GM18907 (cell line): ENCODE results near the gene TAPT1.
"Not testable (repeated sequence)": the region's sequence is repeated elsewhere in the genome, so short reads cannot be mapped to it uniquely, and the experiment has no call there.

Experiments used
- ATAC-seq: cut with Tn5 transposase; IDR thresholded peaks from one replicate; pipeline ENCODE4 v1.9.1; 2021; ENCODE audit warnings: mild to moderate bottlenecking, moderate library complexity; ENCODE audit not compliant: unreplicated experiment

Gene TAPT1

GRCh38 chr4:16225863-16226815 lies at the start of gene TAPT1:
TSS of gene TAPT1 (minus strand) at chr4:16226471. CDS start at chr4:16226457, 14 bp downstream.
- ATAC-seq: peak; percentile 71

GRCh38 chr4:16271411-16271810 lies 45.1 kb upstream of the TAPT1 start:
- no peak for ATAC-seq

DNA sequence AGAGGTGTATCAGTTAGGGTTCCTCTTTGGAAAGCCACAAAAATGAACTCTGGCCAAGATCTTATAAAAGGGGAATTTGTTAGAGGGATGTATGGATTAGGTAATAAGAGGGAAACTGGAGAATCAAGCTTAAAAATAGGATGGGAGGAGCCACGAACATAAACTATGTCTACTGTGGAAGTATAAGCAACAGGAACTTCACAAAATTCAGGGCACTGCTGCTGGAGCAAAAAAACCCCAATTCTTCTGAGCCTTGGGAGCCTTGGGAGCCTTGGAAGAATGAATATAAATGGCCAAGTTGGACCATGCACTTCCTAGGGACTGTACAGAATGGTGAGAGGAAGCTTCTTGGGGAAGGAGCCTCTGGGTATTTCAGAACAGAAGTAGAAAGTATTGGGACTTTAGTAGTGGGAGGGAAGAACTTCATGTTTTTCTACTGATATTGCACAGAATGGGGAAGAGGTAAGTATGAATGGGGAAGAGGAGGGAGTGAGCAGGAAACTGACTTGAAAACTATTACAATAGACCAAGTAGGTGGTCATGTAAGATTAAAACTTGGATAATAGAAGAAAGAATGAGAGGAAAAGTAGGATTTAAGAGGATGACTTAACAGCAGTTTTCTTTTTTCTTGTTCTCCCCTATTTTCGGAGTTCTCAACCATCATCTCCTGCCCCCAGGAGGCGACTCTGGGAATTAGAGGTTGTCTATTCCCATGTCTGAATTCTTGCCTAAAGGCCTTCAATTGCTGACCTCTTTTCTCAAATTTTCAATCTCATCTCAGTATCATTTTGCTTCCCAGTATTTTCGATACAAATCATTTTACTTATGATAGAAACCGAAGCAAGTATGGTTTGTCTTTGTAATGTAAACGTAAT lies 44.4 kb upstream of the TAPT1 start:
- ATAC-seq: no peak

DNA sequence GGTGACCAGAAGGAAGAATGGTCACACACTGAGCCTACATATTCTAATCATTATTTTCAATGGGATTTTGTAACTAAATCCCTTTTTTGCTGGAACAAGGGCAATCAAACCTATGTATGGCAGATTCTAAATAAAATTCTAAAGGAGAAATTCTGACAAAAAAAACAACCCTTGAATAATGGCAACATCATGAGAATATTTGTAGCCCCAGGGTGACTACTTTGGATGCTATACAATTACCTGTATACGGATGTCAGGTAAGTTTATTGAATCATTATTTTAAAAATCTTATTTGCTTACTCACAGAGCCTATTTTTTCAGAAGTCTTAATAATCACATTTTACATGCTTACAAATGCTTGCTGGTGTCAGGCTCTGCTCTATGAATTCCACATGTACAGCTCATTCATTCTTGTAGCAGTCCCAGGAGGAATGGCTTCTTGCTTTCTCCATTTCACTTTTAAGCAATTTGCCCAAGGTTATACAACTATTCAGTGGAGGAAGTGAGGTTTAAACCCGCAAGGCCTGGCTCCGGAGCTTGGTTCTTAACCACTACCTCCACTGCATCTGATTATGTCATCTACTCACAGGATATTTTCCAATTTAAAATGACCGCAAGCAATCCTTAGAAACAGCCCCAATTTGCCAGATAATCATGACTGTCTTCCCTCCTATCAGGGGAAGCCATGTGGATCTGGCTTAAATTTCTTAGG lies 43.6 kb upstream of the TAPT1 start:
- not testable (repeated sequence) for ATAC-seq

DNA sequence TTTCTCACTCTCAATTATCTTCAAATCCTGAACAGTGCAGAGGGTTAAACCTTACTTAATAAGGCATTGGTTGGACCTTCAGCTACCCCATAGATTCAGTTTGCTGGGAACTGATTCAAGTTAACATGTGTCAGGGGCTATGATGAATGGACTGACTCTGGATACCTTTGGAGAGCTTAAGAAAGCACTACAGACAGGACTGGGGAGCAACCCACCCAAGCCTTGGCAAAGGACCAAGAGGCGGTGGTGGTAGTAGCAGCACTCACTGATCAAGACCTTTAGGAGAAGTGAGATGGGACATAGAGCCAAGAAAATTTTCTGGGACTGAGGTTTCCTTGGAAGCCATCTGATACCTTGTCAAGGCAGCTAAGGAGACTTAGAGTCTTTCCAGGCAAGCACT lies 43.0 kb upstream of the TAPT1 start:
- ATAC-seq: no peak

DNA sequence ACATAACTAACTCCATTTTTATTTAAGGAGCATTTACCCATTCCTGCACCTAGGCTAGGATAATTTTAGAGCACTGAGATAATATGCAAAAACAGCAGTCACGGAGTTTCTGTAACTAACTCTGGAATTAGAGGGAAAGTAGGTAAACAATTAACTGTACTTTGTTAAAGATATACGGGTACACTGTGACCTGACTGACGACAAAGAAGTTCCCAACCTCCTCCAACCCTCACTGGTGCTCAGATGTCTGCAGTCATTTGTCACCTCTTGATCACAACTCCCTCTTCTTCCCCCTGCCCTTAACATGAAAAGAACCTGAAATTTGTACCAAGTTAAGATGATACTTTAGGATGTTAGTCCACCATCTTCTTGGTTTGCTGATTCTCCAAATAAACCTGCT lies 42.0 kb upstream of the TAPT1 start:
- no peak for ATAC-seq

DNA sequence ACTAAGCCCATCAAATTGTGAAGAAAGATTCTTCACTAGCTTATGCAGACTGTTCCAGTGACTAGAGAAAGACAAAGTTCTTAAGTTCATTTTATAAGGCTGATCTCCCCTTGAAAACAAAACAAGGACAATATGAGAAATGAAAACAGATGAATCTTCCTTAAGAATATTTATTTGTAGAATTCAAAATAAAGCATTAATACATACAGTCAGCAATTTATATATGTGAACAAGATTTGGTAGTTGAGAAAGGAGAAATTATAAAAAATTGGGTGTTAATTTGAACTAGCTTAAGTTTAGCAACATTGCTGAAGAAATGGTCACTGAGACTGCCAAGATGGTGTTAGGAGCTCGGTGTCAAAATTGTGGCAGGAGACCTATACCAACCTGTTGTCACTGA lies 41.4 kb upstream of the TAPT1 start:
- no peak for ATAC-seq

DNA sequence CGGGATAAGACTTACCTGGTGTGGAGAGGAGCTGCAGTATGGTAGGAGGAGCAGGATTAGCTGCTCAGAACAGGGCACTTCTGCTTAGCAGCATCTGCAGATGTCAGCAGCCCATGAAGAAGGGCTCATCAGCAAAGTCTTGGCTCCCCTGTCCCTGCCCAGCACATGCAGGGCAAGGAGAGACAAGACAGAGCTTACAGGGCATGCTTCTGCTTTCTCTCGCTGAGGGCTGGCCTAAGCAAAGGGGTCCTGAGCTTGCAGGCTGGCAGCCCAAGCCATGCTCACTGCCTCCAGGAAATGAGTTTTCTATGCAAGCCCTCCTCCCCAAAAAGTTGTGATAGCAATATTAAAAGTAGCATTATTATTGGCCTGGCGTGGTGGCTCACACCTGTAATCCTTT lies 39.5 kb upstream of the TAPT1 start:
- ATAC-seq: no peak

DNA sequence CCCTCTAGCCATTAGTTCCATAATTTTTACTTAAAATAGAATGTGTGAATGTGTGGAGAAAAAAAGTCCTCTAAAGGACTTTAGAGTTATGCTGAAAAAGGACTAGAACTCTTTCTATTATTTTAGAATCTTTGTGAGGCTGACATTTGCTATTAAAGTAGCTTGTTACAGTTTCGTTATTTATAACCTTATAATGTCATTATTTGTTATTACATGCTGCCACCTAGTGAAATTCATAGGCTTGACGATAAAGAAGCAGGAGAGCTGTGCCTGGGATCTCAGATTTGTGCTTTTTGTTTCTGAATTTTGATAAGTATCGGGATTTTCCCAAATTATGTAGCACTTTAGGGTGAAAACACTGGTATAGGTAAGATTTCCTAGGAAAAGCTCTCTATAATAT lies 38.5 kb upstream of the TAPT1 start:
- peak; percentile 63 for ATAC-seq

GRCh38 chr4:16263056-16263455 lies 36.8 kb upstream of the TAPT1 start:
- no peak for ATAC-seq

GRCh38 chr4:16262188-16262587 lies 35.9 kb upstream of the TAPT1 start:
- no peak for ATAC-seq

DNA sequence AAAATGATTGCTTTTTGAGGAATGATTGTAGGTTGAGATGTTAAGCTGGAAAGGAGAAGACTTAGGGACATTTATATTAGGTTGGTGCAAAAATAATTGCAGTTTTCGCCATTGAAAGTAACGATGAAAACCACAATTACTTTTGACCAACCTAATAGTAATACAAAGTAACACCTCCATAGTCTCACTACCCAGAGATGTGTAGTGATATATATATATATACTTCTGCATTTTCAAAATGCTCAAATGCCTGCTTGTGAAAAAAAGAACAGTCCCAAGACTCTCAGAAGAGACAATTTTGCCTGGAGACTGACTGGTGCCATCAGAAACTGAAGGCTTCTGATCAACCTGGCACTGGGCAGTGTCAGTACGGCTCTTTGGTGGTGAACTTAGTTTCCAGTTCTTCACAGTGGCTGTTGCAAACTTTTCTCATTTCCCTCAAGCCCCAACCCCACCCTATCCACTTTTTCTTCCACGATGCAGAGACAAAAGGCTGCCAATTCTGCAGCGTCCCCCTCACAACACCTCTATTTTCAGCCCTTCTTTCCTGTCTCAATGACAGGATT lies 35.1 kb upstream of the TAPT1 start:
- ATAC-seq: no peak

GRCh38 chr4:16259889-16260246 lies 33.6 kb upstream of the TAPT1 start:
- no peak for ATAC-seq

- no peak for ATAC-seq
These were observed 33.1 kb upstream of the TAPT1 start for GRCh38 chr4:16259241-16259888.

DNA sequence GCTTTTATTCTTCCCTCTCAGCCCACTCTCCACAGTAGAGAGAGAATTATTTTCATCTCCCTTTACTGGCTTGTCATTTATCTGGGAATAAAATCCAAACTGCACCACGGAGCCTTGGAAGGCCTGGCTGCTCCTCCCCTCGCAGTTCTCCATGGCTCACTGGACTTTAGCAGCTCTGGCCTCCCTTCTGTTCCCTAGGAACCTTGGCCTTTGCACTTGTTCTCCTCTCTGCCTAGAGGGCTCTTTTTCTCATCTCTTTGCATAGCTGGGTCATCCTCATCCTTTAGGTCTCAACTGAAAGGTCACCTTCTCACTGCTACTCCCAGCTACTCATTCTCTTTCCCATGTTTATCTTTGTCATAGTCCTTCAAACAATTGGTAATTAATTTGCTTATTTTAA lies 31.3 kb upstream of the TAPT1 start:
- no peak for ATAC-seq

DNA sequence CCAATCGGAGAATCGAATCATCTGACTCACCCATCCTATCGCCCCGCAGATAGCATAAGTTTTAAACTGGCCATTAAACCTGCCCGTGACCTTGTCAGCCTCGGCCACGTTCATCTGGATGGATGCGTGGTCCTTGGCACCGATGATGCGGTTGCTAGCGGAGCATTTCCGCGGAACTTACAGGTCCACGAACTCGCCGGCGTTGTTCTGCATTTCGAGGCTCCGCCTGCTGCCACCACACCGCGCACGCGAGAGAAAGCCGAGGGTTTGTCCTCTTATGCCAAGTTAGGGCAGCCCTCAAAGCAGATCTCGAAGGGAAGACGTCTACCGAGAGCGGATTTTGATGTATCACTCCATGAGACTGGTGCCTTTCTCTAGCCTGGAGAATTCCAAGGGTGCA lies 30.1 kb upstream of the TAPT1 start:
- ATAC-seq: no peak

DNA sequence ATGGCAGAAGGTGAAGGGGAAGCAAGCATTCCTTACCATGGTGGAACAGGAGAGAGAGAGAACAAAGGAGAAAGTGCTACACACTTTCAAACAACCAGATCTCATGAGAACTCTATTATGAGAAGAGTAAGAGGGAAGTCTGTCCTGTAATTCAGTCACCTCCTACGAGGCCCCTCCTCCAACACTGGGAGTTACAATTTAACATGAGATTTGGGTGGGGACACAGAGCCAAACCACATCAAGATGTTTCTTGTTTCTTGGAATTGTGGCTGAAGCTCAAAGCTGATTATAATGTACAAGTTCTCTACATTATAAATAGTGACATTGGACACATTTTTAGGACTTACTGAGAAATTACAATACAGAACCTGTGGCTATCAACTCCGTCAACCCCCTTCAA lies 29.5 kb upstream of the TAPT1 start:
- no peak for ATAC-seq

- ATAC-seq: no peak
These were observed 27.1 kb upstream of the TAPT1 start for GRCh38 chr4:16253127-16253960.

DNA sequence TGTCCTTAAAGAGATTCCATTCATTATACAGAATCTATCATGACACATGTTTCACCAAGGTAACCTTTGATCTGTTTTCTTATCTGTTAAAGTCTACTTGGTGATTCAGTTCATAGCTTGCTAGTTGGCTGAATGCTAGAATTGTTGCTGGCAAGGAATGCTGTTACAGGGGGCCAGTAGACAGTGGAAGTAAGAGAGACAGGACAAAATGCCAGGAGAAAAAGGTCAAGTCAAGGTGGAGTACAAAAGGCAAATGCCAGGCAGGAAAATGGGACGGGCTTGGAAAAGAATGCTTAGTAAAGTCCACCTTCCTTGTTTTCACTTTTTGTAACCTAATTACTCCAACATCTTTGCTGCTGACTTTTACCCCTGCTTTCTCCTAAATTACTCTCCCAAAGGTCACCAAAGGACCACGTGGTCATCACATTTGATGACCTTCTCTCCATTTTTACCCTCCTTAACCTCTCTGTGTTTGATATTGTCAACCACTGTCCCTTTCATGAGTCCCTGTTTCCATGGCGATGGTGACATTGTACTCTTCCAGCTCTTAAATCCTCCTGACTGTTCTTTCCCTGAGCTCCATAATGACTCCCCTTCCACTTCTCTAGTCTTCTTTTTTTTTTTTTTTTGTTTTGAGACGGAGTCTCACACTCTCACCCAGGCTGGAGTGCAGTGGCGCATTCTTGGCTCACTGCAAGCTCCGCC lies 24.5 kb upstream of the TAPT1 start:
- ATAC-seq: no peak
